Subcutaneous adipose tissue (tissue), 4 donors: ENCODE results near the gene TSSC4. TPM values are rescaled to one million over a fixed set of nuclear protein-coding genes. Genes with fewer than 3 reads are reported as not detected.

ENCODE experiments used
- CTCF ChIP-seq: fragments of 450-650 bp; IDR thresholded peaks from one replicate; pipeline ENCODE4 v1.5.1; 2016; ENCODE audit warnings: low read depth, mild to moderate bottlenecking, control low read depth, antibody characterized with exemption, moderate library complexity
- total RNA-seq, 4 donors: library from RNA; depleted of rRNA; stranded (reverse); fragments of >200 nt; gene quantifications; one replicate each; pipeline ENCODE4 v1.1.0, GENCODE V29; 2016

TSSC4 gene
- total RNA-seq, 4 donors from 2014 or later = 19.5 to 36.0 (median 27.8) TPM

GRCh38 chr11:2409126-2409525 lies 8.6 kb downstream of the TSSC4 start:
- TF ChIP-seq CTCF = no peak

GRCh38 chr11:2409611-2410468 lies 9.3 kb downstream of the TSSC4 start:
- TF ChIP-seq CTCF = no peak

GRCh38 chr11:2410616-2411015 lies 10.1 kb downstream of the TSSC4 start:
- no peak for TF ChIP-seq CTCF

GRCh38 chr11:2411446-2412305 lies 11.1 kb downstream of the TSSC4 start:
- TF ChIP-seq CTCF = no peak

- TF ChIP-seq CTCF = no peak
Measured at GRCh38 chr11:2412323-2412722, 11.8 kb downstream of the TSSC4 start.

GRCh38 chr11:2413742-2414579 lies 13.4 kb downstream of the TSSC4 start:
- TF ChIP-seq CTCF = no peak
